GM18508 (cell line): ENCODE measurements around the gene ZNF831.

Source experiments
- ATAC-seq: cut with Tn5 transposase; IDR thresholded peaks from one replicate; pipeline ENCODE4 v1.9.1; 2021; ENCODE audit warnings: moderate number of reproducible peaks; ENCODE audit not compliant: insufficient read depth, unreplicated experiment

The ZNF831 gene

GRCh38 chr20:59207235-59207634 lies 43.6 kb downstream of the ZNF831 start:
- ATAC-seq = no peak

DNA sequence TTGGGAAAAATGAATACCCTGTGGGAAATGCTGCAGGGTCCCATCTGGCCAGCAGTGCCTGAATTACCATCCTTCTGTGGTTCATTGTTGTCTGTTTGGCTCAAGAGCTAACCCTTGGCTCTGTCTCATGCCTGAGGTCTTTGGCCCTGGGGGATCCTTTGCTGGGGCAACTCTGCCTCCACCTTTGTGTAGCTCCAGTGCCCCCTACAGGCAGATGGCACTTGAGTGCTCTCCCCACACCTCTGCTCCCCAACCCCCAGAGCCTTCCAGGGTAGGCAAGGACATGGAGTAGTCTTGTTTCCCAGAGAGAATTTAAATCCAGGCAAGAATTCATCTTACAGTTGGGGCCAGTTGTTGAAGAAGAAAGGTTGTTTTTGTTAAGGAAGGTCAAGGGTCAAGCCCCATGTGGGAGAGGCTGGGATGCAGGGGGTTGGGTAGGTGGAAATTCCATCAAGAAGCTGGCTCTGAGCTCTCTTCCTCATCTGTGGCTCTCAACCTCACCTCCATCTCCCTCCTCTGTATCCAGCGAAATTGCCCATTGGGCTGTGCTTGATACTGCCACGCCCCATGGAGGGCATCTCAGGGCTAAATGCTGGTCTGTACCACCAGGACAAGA lies 44.2 kb downstream of the ZNF831 start:
- ATAC-seq = no peak

GRCh38 chr20:59210186-59210585 lies 46.6 kb downstream of the ZNF831 start:
- ATAC-seq = no peak

DNA sequence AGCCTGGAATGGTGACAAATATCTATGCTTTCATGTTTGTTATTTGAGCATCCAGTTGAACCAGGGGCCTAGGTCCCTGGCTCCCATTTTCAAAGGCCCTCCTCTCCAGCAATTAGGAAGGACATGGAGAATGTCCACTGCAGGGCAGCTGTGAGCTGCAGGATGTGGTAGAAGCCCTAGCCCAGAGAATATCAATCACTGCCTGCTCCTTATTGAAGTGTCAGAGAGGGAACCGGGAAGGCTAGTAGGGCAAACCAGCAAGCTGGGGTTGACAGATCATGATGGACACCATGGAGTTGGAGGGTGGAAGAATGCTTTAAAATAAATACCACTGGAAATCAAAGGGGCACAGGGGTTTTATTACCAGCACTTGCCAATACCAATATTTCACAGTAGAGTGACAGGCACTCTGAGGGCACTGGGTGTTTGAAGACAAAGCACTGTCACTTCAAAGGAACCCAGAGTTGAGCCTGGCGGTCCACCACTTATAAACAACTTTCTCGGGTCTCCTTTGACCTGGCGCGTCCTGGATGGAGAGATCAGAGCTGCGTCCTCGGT lies 47.7 kb downstream of the ZNF831 start:
- no peak for ATAC-seq

DNA sequence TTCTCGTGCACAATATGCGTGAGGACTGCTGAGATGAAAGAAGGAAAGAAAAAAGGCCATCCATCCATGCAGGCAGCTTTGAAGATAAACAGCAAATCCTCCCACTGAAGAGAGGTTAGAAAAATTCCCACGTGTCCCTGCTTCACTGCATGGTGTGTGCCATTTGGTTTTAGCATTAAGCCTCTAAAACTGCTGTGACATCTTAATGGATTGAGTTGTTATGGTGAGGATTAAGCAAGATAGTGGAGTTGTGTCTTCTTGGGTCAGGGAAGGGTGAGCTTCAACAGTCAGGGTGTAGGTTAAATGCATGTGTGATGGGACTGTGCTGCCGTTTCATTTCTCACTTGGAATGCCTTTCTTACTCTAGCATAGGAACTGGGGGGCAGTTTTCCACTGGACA lies 50.5 kb downstream of the ZNF831 start:
- ATAC-seq = no peak

GRCh38 chr20:59214606-59215547 lies 51.3 kb downstream of the ZNF831 start:
- ATAC-seq = no peak

DNA sequence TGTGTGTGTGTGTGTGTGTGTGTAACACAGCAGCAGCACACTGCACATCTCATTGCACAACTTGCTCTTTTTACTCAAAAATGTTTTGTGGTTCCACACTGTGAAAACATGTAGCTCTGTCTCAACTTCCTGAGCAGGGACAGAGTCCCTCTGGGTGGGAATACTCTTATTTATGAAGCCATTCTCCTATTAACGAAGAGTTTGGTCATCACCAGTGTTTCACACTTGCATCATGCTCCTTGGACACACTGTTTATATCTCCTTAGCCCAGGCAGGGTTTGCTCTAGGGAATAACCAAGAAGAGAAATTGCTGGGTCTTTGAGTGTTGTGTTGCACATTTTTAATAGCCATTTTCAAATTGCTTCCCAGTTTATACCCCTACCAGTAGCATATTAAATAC lies 53.6 kb downstream of the ZNF831 start:
- ATAC-seq = no peak

DNA sequence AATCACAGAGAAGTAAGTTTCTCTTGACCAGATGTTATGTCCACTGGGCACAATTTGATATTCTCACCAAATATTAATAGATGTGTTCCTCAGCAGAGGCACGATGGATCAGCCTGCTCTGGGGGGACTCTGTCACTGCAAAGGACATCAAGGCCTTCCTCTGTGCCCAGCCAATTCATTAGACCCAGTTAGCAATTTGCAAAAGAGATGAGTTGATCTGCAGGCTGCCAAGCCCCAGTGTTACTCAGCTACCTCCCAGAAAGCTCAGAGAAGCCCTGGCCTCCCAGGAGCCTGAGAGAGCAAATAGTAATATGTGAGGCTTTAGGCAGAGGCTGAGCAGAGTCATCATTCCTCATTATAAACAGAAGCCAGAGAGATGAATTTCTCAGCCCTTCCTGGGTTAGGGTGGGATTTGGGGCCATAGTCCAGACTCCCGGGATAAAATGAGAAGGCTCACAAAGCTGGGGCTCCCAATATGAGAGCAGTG lies 54.2 kb downstream of the ZNF831 start:
- ATAC-seq = no peak

GRCh38 chr20:59219211-59219610 lies 55.6 kb downstream of the ZNF831 start:
- ATAC-seq = no peak

DNA sequence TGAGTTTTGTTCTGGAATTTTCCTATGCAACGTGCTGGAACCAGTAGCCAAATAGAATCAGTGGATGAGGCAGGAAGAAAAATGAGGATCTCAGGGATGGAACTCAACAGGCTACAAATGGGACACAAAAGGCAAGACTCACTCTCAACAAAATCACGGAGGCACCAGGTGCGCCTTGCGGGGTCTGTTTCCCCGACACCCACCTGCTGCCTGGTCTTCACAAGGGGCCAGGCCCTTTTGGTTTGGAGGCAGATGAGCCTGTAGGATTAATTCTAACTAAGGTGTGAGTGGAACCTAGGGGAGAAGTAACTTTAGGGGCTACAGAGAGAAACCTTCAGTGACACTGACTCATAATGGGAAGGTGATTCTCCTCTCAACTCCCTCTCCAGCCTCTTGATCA lies 56.5 kb downstream of the ZNF831 start:
- no peak for ATAC-seq

DNA sequence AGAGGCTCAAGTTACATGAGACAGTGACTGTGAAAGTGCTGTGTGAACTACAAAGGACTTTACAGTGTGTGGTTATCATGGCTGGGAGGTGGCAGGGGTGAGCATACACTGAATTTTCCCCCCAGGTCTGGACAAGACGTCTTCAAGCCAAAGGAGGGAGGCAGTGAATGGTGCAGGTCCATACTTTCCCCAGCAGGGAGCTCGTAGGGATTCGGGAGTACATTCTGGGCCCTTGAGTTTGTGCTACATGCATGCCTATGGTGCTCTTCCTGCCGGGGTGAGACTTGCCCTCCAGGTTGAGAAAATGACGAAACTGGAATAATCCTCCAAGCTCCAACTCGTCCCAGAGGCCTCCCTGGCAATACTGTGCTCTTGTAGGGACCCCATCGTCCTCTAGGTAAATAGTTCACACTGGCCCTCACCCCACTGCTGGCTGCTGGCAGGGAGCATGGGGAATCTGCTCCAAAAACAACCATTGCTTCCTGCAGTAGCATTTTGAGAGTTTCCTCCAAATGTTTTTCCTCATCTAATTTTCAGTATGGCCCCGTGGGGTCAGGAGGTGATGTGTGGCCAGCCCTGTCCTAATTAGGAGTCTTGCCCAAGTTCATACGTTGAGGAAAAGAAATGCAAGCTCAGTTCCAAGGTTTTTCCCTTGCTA lies 57.6 kb downstream of the ZNF831 start:
- no peak for ATAC-seq

- ATAC-seq = no peak
These were observed 58.2 kb downstream of the ZNF831 start for GRCh38 chr20:59221707-59222252.

- no peak for ATAC-seq
These were observed 58.9 kb downstream of the ZNF831 start for GRCh38 chr20:59222253-59223181.

DNA sequence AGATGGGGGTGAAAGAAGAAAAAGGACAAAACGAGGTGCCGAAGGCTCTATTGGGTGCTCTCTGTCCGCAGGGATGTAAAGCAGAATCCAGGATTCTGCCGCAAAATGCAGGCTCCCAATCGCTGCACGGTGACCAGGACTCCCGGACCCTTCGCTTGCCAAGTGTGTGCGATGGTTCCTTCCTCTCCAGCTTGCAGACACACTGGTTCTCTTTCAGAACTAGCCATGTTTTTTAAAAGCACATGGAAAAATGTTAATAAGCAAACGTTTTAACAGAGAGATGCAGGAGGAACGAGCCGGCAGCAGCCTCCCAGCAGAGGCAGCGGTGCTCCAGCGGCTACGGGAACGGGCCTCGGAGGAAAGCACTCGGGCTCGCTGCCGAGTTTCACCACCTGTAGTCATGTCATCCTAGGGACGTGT lies 59.6 kb downstream of the ZNF831 start:
- no peak for ATAC-seq

- no peak for ATAC-seq
These were observed 60.1 kb downstream of the ZNF831 start for GRCh38 chr20:59223750-59224149.

GRCh38 chr20:59224236-59224635 lies 60.6 kb downstream of the ZNF831 start:
- no peak for ATAC-seq

- no peak for ATAC-seq
These were observed 66.8 kb downstream of the ZNF831 start for GRCh38 chr20:59230385-59230784.

DNA sequence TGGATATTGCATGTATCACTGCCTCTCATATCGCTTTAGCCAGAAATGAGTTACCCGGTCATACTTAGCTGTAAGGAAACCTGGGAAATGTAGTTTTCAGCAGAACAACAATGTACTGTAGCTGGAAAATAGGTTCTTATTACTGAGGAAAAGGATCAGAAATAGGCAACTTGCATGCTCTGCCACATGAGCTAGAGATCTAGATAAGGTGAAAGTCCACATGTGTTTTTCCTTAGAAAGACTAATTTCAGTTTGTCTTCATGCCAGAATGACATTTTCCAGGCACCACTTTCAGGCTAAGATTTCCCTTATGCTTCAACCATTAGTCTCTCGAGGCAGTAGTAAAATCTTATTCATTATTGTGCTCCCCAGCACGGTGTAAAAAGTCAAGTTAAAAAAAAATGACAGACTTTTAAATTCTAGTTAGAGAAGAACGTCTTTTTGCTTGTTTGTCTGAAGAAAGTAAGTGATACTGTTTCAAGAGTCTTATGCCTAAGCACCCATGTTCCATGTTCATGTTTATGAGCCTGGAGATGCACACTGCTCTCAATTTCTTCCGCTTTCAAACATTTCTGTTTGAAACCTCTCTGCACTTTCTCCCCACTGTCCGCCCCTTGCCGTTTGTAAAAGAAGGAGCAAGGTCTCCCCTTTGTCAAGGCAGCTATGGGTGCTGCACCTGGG lies 67.6 kb downstream of the ZNF831 start:
- ATAC-seq = no peak

- no peak for ATAC-seq
These were observed 69.0 kb downstream of the ZNF831 start for GRCh38 chr20:59232618-59233017.
